Right atrium auricular region (tissue), 2 donors: ENCODE measurements around the gene PRKCE. TPM values are rescaled to one million over a fixed set of nuclear protein-coding genes. Genes with fewer than 3 reads are reported as not detected.
A peak's percentile ranks its signal among the peaks of the same experiment; 100 is the strongest.

Source experiments
- DNase-seq: peaks from one replicate; pipeline ENCODE4 v3.0.0-alpha.2; 2019; ENCODE audit warnings: low spot score
- H3K27ac ChIP-seq, 2 donors: fragments of 200-600 bp; sonication (generic); 1 replicate in 1 of 2; 2 replicates in 1 of 2; pipeline ENCODE4 v1.5.1; 2016 to 2019
- H3K27me3 ChIP-seq, 2 donors: fragments of 200-600 bp; sonication (generic); one replicate each; pipeline versions ENCODE4 v1.5.1 to v1.6.0; 2017 to 2019
- H3K36me3 ChIP-seq: fragments of 200-600 bp; sonication (generic); one replicate; pipeline ENCODE4 v1.5.1; 2016
- H3K4me1 ChIP-seq, 2 donors: fragments of 200-600 bp; sonication (generic); one replicate each; pipeline versions ENCODE4 v1.5.1 to v1.6.0; 2017 to 2019
- H3K4me3 ChIP-seq, 2 donors: fragments of 200-600 bp; sonication (generic); 1 replicate in 1 of 2; 2 replicates in 1 of 2; pipeline ENCODE4 v1.5.1; 2017 to 2019; ENCODE audit warnings: mild to moderate bottlenecking in 1 of 2, moderate library complexity in 1 of 2
- H3K9me3 ChIP-seq, 2 donors: fragments of 200-600 bp; sonication (generic); one replicate each; pipeline ENCODE4 v1.5.1; 2019
- CTCF ChIP-seq, 2 donors: fragments of 200-600 bp; sonication (generic); IDR thresholded peaks; one replicate each; pipeline ENCODE4 v1.5.1; 2019; ENCODE audit warnings: antibody characterized with exemption in 2 of 2
- total RNA-seq, 2 donors: library from RNA; depleted of rRNA; stranded (reverse); fragments of >200 nt; gene quantifications; one replicate each; pipeline ENCODE4 v1.1.0, GENCODE V29; 2016

PRKCE gene
- total RNA-seq, 2 donors from 2014 or later = 7.2 to 11.8 TPM

- no peaks in the 10 kb centered on the region for H3K9me3 ChIP-seq
- no peaks in the 10 kb centered on the region for H3K27me3 ChIP-seq
- H3K4me1 ChIP-seq = peaks cover 0 to 58% of the 10 kb centered on the region in 2 donors
- no peak overlapping the region for H3K4me3 ChIP-seq
- H3K27ac ChIP-seq = no peak overlapping the region
- DNase-seq = no peak
- H3K36me3 ChIP-seq = no peaks in the 10 kb centered on the region
- TF ChIP-seq CTCF (IDR thresholded peaks at IDR 0.05) = no peak
Observed at GRCh38 chr2:45769056-45769455, 117.6 kb downstream of the PRKCE start.

GRCh38 chr2:45769854-45770576, 118.5 kb downstream of the PRKCE start:
- no peak overlapping the region for H3K4me3 ChIP-seq
- TF ChIP-seq CTCF (IDR thresholded peaks at IDR 0.05) = no peak
- H3K4me1 ChIP-seq = peaks cover 0 to 64% of the 10 kb centered on the region in 2 donors
- DNase-seq = no peak
- H3K36me3 ChIP-seq = no peaks in the 10 kb centered on the region
- H3K9me3 ChIP-seq = no peaks in the 10 kb centered on the region
- H3K27ac ChIP-seq = peak overlapping the region; percentile 76 to 78
- no peaks in the 10 kb centered on the region for H3K27me3 ChIP-seq

- Histone ChIP-seq H3K36me3 (no peaks in the 10 kb centered on the region), H3K4me3 (peak overlapping the region in 1 of 2 donors; percentile 31), H3K4me1 (peaks cover 0 to 60% of the 10 kb centered on the region in 2 donors), H3K27me3 (no peaks in the 10 kb centered on the region), H3K9me3 (no peaks in the 10 kb centered on the region), H3K27ac (peak overlapping the region; percentile 76 to 78)
- TF ChIP-seq CTCF (IDR thresholded peaks at IDR 0.05) = no peak
- DNase-seq = no peak
Observed at GRCh38 chr2:45770811-45771210, 119.3 kb downstream of the PRKCE start.

GRCh38 chr2:45771261-45771660, 119.8 kb downstream of the PRKCE start:
- Histone ChIP-seq H3K4me3 (peak overlapping the region in 1 of 2 donors; percentile 31), H3K27ac (peak overlapping the region; percentile 76 to 78), H3K27me3 (no peaks in the 10 kb centered on the region), H3K36me3 (no peaks in the 10 kb centered on the region), H3K4me1 (peaks cover 0 to 55% of the 10 kb centered on the region in 2 donors), H3K9me3 (no peaks in the 10 kb centered on the region)
- DNase-seq = peak; percentile 79
- TF ChIP-seq CTCF (IDR thresholded peaks at IDR 0.05) = no peak

GRCh38 chr2:45772038-45772437, 120.6 kb downstream of the PRKCE start:
- DNase-seq = no peak
- no peaks in the 10 kb centered on the region for H3K36me3 ChIP-seq
- no peak overlapping the region for H3K4me3 ChIP-seq
- H3K9me3 ChIP-seq = no peaks in the 10 kb centered on the region
- no peaks in the 10 kb centered on the region for H3K27me3 ChIP-seq
- no peak for TF ChIP-seq CTCF (IDR thresholded peaks at IDR 0.05)
- H3K27ac ChIP-seq = peak overlapping the region; percentile 76 to 78
- H3K4me1 ChIP-seq = peaks cover 0 to 49% of the 10 kb centered on the region in 2 donors

- no peaks in the 10 kb centered on the region for H3K36me3 ChIP-seq
- no peak for TF ChIP-seq CTCF (IDR thresholded peaks at IDR 0.05)
- peaks cover 0 to 55% of the 10 kb centered on the region in 2 donors for H3K4me1 ChIP-seq
- H3K4me3 ChIP-seq = no peak overlapping the region
- H3K9me3 ChIP-seq = no peaks in the 10 kb centered on the region
- no peaks in the 10 kb centered on the region for H3K27me3 ChIP-seq
- H3K27ac ChIP-seq = peak overlapping the region; percentile 41 to 43
- no peak for DNase-seq
Observed at GRCh38 chr2:45773909-45774308, 122.4 kb downstream of the PRKCE start.
